ENCODE measurements around the gene TFF3. TPM values are rescaled to one million over a fixed set of nuclear protein-coding genes. Genes with fewer than 3 reads are reported as not detected.

The TFF3 gene
- total and polyA plus RNA-seq, 2 of the 4 experiments (the other 2 are of a cell fraction), result not detected

- 88% methylated on average over 5 of the region's 15 CpGs; no CpG with 5 or more reads in 1 of the 2 experiments for WGBS, 2 experiments (ENCODE audit: extremely low coverage in 2 of 2, insufficient read length in 1 of 2)
- Histone ChIP-seq H2BK120ac (ENCODE audit: low read depth, low read length) (no peak overlapping the region), H2BK15ac (ENCODE audit: low read depth, low read length) (no peak overlapping the region), H3K18ac (ENCODE audit: low read depth, low read length) (no peak overlapping the region), H3K4ac (ENCODE audit: low read depth, low read length) (no peak overlapping the region), H4K8ac (ENCODE audit: low read depth in 2 of 2, low read length in 2 of 2) (no peak overlapping the region), H2BK5ac (ENCODE audit: low read depth, low read length, poor library complexity, severe bottlenecking) (no peak overlapping the region), H4K91ac (ENCODE audit: insufficient read depth, low read depth, low read length) (no peak overlapping the region), H4K5ac (ENCODE audit: low read depth, low read length) (no peak overlapping the region), H2AK5ac (ENCODE audit: low read depth, low read length) (no peak overlapping the region), H3K56ac (ENCODE audit: extremely low read depth, insufficient read depth, low read length) (no peak overlapping the region), H3K27ac (ENCODE audit: insufficient read depth, low read length) (no peak overlapping the region), H3K14ac (replicated peaks; ENCODE audit: low read depth, low read length) (no peak overlapping the region), H3K36me3 (ENCODE audit: control insufficient read depth, insufficient read depth, low read length) (no peaks in the 10 kb centered on the region), H2AK9ac (replicated peaks; ENCODE audit: low read depth, low read length, poor library complexity) (no peak overlapping the region), H3K23ac (ENCODE audit: low read depth, low read length) (no peak overlapping the region), H3K4me2 (ENCODE audit: low read depth, low read length) (no peak overlapping the region), H3K4me3 (ENCODE audit: insufficient read depth, low read depth, low read length) (no peak overlapping the region), H3K9me1 (ENCODE audit: insufficient read depth, low read length) (no peaks in the 10 kb centered on the region; the same call in 1 of the 2 replicates), H3K9me3 (ENCODE audit: control insufficient read depth, insufficient read depth, low read length) (no peaks in the 10 kb centered on the region), H3K9ac (ENCODE audit: low read depth, low read length) (no peak overlapping the region), H2BK20ac (ENCODE audit: low read depth, low read length) (no peak overlapping the region), H3K79me1 (ENCODE audit: low read depth in 1 of 2, low read length in 2 of 2) (no peaks in the 10 kb centered on the region), H2AFZ (replicated peaks; ENCODE audit: low read length, poor library complexity) (no peak overlapping the region), H4K20me1 (ENCODE audit: insufficient read depth, low read length) (no peaks in the 10 kb centered on the region), H3K27me3 (ENCODE audit: control insufficient read depth, insufficient read depth, low read length) (peaks cover 13% of the 10 kb centered on the region), H3K4me1 (ENCODE audit: control insufficient read depth, insufficient read depth, low read length) (no peaks in the 10 kb centered on the region)
- ATAC-seq (ENCODE audit: low read depth) (no peak), DNase-seq (no peak)
- POLR2A ChIA-PET (ENCODE audit: unreplicated experiment), result no interaction called here
- intact Hi-C loops (cut with micrococcal nuclease), result no loop called here
- CTCF ChIA-PET, result no interaction called here
- in situ Hi-C loops (cut with MboI; ENCODE audit: low sequenced_read_pairs), result no loop called here
- dilution Hi-C loops (cut with HindIII; ENCODE audit: low sequenced_read_pairs, unreplicated experiment), result no loop called here
- BruUV-seq (replicated peaks), result no TSS peak
- TF ChIP-seq NFE2L2 (IDR thresholded peaks at IDR 0.05; ENCODE audit: low read depth, low read length) (no peak), RAD21 (IDR thresholded peaks at IDR 0.05; ENCODE audit: low read length) (no peak), FOS (IDR thresholded peaks at IDR 0.05; ENCODE audit: low read depth, low read length) (no peak), RCOR1 (IDR thresholded peaks at IDR 0.05; ENCODE audit: insufficient replicate concordance, low read length) (no peak), RFX5 (IDR thresholded peaks at IDR 0.05; ENCODE audit: low read depth, low read length) (no peak), BHLHE40 (IDR thresholded peaks at IDR 0.05; ENCODE audit: low read depth, low read length) (no peak)
- TF ChIP-seq, protein P1, sequence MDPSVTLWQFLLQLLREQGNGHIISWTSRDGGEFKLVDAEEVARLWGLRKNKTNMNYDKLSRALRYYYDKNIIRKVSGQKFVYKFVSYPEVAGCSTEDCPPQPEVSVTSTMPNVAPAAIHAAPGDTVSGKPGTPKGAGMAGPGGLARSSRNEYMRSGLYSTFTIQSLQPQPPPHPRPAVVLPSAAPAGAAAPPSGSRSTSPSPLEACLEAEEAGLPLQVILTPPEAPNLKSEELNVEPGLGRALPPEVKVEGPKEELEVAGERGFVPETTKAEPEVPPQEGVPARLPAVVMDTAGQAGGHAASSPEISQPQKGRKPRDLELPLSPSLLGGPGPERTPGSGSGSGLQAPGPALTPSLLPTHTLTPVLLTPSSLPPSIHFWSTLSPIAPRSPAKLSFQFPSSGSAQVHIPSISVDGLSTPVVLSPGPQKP (IDR thresholded peaks at IDR 0.05; ENCODE audit: borderline replicate concordance, low read depth, low read length), result no peak
These were observed 26.8 kb upstream of the TFF3 start for GRCh38 chr21:42341776-42342542.
